Measurements from ENCODE around the gene NOX5.
A peak's percentile ranks its signal among the peaks of the same experiment; 100 is the strongest.

The NOX5 gene

GRCh38 chr15:69038508-69038907 is 24.0 kb downstream of the NOX5 start:
- no peak overlapping the region for H3K4me3 ChIP-seq (ENCODE audit: low read depth, low read length)
- DNase-seq (ENCODE audit: low read depth, low spot score), result no peak
- in situ Hi-C loops (cut with HindIII; ENCODE audit: low sequenced_read_pairs), result no loop called here
- no peak for TF ChIP-seq CTCF (IDR thresholded peaks at IDR 0.05; ENCODE audit: low read depth, low read length)

DNA sequence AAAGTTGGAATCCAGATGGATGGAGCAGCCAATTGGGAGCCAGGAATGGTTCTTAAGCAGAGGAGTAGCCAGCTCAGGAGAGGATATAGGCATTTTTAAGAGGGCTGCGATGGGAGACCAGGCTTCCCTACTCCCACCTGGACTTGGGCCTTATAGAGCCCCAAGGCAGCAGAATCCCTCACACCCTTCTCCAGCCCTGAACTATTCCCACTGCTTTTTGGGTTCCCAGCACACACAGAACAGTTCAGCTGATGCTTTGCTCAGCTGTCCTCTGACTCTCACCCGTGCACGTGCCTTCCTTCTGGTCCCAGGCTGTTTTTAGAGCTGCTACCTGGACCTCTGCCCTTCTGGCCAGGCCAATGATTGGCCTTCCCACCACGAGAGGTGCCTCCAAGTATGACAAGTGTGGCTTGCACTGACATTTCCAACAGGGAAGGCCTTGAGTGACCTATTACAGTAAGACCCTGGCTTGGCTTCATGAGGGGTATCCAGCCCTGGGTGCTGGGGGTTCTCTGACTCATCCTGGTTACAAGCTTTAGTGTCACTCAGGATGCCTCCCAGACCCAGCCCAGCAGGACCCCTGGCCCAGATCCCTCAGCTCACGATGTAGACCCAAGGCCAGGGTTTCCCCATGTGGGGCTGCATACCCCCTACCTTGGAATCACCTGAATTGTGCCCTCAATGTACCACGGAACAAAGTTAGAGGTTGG is 25.2 kb downstream of the NOX5 start:
- in situ Hi-C loops (cut with HindIII; ENCODE audit: low sequenced_read_pairs), result no loop called here
- no peak for DNase-seq (ENCODE audit: low read depth, low spot score)
- no peak overlapping the region for H3K4me3 ChIP-seq (ENCODE audit: low read depth, low read length)
- no peak for TF ChIP-seq CTCF (IDR thresholded peaks at IDR 0.05; ENCODE audit: low read depth, low read length)

DNA sequence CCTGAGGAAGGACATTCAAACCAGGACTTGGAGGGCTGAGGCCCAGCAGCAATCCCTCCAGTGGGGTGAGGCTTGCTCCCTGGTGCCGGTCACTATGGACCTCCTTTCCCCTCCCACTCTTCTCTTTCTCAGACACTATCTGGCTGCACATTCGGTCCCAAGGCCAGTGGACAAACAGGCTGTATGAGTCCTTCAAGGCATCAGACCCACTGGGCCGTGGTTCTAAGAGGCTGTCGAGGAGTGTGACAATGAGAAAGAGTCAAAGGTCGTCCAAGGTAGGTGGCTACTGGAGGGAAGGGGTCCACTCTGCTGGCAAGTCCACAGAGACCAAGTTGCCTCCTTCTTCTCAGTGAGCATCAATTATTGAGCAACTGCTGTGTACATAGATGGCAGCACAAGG is 28.0 kb downstream of the NOX5 start:
- no peak for TF ChIP-seq CTCF (IDR thresholded peaks at IDR 0.05; ENCODE audit: low read depth, low read length)
- in situ Hi-C loops (cut with HindIII; ENCODE audit: low sequenced_read_pairs), result no loop called here
- no peak overlapping the region for H3K4me3 ChIP-seq (ENCODE audit: low read depth, low read length)
- DNase-seq (ENCODE audit: low read depth, low spot score), result no peak

DNA sequence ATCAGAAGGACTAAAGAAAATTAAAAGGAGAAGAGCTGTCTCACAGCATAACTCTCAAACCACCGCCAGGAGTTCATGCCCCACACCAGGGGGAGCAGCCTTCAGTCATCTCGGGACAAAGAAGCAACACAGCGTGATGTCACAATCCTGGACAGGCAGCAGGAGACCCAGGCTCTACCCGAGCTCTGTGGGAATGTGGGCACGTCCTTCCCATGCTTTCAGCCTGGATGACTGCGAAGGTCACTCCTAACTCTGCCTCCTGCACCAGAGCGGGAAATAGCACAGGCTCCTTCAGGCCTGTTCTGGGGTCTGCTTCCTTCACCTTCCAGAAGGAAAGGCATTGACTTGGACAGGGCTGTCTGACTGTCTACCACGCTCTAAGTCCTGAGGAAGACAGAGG is 31.3 kb downstream of the NOX5 start:
- peak; percentile 70 for DNase-seq (ENCODE audit: low read depth, low spot score)
- peak; percentile 49 for TF ChIP-seq CTCF (IDR thresholded peaks at IDR 0.05; ENCODE audit: low read depth, low read length)
- in situ Hi-C loops (cut with HindIII; ENCODE audit: low sequenced_read_pairs), result no loop called here
- no peak overlapping the region for H3K4me3 ChIP-seq (ENCODE audit: low read depth, low read length)

- TF ChIP-seq CTCF (IDR thresholded peaks at IDR 0.05; ENCODE audit: low read depth, low read length), result no peak
- in situ Hi-C loops (cut with HindIII; ENCODE audit: low sequenced_read_pairs), result no loop called here
- no peak overlapping the region for H3K4me3 ChIP-seq (ENCODE audit: low read depth, low read length)
- DNase-seq (ENCODE audit: low read depth, low spot score), result no peak
Measured at GRCh38 chr15:69046781-69047180, 32.3 kb downstream of the NOX5 start.

DNA sequence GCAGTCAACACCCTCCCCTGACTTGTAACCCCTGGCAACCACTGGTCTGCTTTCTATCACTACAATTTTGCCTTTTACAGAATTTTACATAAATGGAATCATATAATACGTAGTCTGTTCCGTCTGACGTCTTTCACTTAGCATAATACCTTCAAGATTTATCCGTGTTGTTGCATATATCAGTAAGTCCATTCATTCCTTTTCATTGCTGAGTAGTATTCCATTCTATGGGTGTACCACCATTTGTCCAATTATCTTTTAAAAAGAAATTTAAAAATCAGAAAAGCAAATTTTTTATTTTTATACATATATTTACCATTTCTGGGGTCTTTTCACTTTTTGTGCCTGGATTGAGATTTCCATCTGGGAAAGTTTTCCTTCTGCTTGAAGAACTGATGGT is 35.5 kb downstream of the NOX5 start:
- in situ Hi-C loops (cut with HindIII; ENCODE audit: low sequenced_read_pairs), result no loop called here

More for the DNA sequence above, 35.5 kb downstream of the NOX5 start:
- no peak overlapping the region for H3K4me3 ChIP-seq (ENCODE audit: low read depth, low read length)
- TF ChIP-seq CTCF (IDR thresholded peaks at IDR 0.05; ENCODE audit: low read depth, low read length), result no peak
- no peak for DNase-seq (ENCODE audit: low read depth, low spot score)
